Measurements from ENCODE around the gene SLC4A4. TPM values are rescaled to one million over a fixed set of nuclear protein-coding genes. Genes with fewer than 3 reads are reported as not detected.

Gene SLC4A4
- total RNA-seq, 1 donor from 2014 or later: 41.6 TPM

GRCh38 chr4:71595576-71596108 lies 256.8 kb downstream of the SLC4A4 start:
- no peak for DNase-seq (ENCODE audit: low read depth)

DNA sequence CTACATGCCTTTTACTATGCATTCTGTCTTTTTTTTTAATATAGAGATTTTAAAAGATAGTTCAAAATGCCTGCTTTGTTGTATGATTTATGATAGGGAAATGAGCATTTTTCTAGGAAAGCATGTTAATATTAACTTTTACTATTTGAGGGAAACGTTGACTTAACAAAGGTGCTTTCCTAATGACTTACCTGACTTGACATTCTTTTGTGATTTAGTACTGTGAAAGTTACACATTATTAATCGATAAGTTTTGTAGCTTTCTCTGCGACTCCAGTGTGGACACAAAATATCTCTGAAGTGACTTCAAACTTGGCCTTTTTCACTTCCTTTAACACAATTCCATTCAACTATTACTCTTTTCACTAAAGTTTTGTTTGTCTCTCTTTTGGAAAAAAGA lies 260.8 kb downstream of the SLC4A4 start:
- no peak for DNase-seq (ENCODE audit: low read depth)

DNA sequence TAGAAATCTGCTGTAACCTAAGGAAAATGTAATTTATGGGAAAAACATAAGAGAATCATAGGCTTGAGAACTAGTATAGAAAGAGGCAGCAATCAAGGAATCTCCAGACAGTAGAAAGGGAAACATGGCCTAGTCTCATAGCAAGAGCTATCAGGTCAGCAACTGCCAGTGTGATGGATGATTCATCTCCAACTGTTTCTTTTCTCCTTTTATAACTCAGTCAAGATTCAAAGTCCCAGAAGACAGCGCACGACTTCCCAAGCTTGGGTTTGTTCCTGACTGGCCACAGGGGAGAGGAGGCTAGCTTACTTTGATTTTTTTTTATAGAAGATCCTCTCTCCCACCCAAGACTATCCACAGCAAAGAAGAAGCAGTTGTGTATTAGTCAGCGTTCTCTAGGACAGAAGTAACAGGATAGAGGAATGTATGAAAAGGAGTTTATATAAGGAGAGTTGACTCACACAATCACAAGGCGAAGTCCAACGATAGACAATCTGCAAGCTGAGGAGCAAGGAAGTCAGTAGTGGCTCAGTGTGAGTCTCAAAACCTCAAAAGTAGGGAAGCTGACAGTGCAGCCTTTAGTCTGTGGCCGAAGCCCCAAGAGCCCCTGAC lies 263.6 kb downstream of the SLC4A4 start:
- no peak for DNase-seq (ENCODE audit: low read depth)

- no peak for DNase-seq (ENCODE audit: low read depth)
These were observed 266.0 kb downstream of the SLC4A4 start for GRCh38 chr4:71604785-71605184.

DNA sequence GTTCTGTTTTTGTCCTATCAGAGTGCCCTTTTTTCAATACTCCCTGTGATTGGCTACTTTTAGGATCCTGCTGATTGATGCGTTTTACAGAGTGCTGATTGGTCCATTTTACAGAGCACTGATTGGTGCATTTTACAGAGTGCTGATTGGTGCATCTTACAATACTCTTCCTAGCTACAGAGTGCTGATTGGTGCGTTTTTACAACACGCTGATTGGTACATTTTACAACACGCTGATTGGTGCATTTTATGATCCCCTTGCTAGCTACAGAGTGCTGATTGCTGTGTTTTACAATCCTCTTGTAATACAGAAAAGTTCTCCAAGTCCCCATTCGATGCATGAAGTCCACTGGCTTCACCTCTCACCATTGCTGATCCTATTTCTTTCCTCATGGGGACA lies 268.3 kb downstream of the SLC4A4 start:
- DNase-seq (ENCODE audit: low read depth): no peak

GRCh38 chr4:71607780-71608677 lies 269.2 kb downstream of the SLC4A4 start:
- DNase-seq (ENCODE audit: low read depth): peak; percentile 97

DNA sequence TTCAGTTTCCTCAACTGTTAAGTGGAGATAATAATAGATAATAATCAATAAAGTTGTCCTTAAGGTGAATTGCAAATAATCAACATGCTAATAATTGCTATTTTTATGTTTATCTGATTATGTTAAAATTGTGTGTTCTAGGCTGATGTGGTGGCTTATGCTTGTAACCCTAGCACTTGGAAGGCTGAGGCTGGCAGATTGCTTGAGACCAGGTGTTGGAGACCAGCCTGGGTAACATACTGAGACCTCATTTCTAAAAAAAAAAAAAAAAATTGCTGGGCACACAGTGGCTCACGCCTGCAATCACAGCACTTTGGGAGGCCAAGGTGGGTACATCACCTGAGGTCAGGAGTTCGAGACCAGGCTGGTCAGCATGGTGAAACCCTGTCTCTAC lies 269.9 kb downstream of the SLC4A4 start:
- no peak for DNase-seq (ENCODE audit: low read depth)

GRCh38 chr4:71609167-71609566 lies 270.3 kb downstream of the SLC4A4 start:
- DNase-seq (ENCODE audit: low read depth): no peak

- no peak for DNase-seq (ENCODE audit: low read depth)
These were observed 270.8 kb downstream of the SLC4A4 start for GRCh38 chr4:71609651-71610050.

DNA sequence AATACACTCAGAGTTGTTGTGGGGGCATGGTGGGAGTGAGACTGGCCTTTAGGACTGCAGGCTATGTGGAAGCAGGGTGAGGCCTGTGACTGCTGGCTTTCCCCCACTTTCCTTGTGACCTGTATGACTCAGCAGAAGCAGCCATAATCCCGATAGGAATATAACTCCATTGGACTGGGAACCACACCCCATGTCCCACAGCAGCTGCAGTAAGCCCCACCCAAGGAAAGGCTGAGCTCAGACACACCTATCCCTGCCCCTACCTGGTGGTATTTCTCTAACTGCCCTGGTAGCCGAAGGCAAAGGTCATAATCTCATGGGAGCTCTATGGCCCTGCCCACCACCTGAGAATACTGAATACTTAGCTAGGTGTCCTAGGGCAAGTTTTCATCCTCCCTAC lies 275.8 kb downstream of the SLC4A4 start:
- DNase-seq (ENCODE audit: low read depth): peak; percentile 40

DNA sequence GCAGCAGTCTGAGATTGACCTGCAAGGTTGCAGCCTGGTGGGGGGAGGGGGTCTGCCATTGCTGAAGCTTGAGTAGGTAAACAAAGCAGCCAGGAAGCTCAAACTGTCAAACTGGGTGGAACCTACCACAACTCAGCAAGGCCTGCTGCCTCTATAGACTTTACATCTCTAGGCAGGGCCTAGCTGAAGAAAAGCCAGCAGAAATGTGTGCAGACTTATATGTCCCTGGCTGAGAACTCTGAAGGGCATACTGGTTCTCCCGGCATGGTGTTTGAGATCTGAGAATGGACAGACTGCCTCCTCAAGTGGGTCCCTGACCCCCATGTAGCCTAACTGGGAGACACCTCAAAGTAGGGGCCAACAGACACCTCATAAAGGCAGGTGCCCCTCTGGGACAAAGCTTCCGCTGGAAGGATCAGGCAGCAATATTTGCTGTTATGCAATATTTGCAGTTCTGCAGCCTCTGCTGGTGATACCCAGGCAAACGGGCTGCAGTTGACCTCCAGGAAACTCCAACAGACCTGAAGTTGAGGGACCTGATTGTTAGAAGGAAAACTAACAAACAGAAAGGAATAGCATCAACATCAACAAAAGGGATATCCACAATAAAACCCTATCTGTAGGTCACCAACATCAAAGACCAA lies 277.5 kb downstream of the SLC4A4 start:
- no peak for DNase-seq (ENCODE audit: low read depth)
